ENCODE data around the gene BBS4.
"Not testable (repeated sequence)": the region's sequence is repeated elsewhere in the genome, so short reads cannot be mapped to it uniquely, and the experiment has no call there.

DNA sequence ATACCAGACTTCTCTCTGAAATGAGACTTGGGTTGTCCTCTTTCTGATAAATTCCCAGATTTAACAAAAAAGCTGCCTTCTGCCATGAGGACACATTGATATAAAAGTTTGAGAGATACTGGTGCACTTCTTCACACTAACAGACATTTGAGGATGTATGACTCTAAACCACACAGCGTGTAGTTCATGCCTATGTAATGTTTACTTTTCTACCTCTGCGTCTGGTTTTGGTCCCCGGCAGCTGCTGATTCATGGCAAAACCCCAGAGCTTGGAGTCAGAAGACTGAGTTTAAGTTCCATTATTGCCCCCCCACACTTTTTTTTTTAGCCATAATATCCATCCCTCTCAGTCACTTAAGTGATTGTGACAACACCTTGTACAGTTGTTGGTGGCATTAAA lies 30.0 kb upstream of the BBS4 start:
- TF ChIP-seq POLR2A, EP300 (IDR thresholded peaks at IDR 0.05): not testable (repeated sequence)
- TF ChIP-seq, protein P1, sequence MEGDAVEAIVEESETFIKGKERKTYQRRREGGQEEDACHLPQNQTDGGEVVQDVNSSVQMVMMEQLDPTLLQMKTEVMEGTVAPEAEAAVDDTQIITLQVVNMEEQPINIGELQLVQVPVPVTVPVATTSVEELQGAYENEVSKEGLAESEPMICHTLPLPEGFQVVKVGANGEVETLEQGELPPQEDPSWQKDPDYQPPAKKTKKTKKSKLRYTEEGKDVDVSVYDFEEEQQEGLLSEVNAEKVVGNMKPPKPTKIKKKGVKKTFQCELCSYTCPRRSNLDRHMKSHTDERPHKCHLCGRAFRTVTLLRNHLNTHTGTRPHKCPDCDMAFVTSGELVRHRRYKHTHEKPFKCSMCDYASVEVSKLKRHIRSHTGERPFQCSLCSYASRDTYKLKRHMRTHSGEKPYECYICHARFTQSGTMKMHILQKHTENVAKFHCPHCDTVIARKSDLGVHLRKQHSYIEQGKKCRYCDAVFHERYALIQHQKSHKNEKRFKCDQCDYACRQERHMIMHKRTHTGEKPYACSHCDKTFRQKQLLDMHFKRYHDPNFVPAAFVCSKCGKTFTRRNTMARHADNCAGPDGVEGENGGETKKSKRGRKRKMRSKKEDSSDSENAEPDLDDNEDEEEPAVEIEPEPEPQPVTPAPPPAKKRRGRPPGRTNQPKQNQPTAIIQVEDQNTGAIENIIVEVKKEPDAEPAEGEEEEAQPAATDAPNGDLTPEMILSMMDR (IDR thresholded peaks at IDR 0.05), result not testable (repeated sequence)
